SK-N-SH (cell line): ENCODE data around the gene CMBL. TPM values are rescaled to one million over a fixed set of nuclear protein-coding genes. Genes with fewer than 3 reads are reported as not detected.

Experiments
- CTCF ChIA-PET: fragments of 300-600, 350-600 bp; formaldehyde crosslinking; extraction: SDS; loops from one replicate; lab custom pipeline; 2021; lab: Yijun Ruan, JAX
- POLR2A ChIA-PET: fragments of 350-600 bp; sonication (Branson Sonifier 250); formaldehyde crosslinking; extraction: SDS; loops from one replicate; lab custom pipeline; 2020; ENCODE audit warnings: antibody characterized with exemption, inconsistent platforms; lab: Yijun Ruan, JAX
- DNase-seq: peaks from one replicate; pipeline ENCODE4 v3.0.0; 2012
- H2AFZ ChIP-seq: fragments of 200-600 bp; sonication (generic); 2 replicates; pipeline ENCODE4 v1.8.1; 2016; ENCODE audit warnings: antibody characterized with exemption, mild to moderate bottlenecking, low read depth
- H3F3A ChIP-seq: fragments of 200-600 bp; sonication (generic); replicated peaks from 2 replicates; pipeline ENCODE3; 2016; ENCODE audit warnings: antibody characterized with exemption, mild to moderate bottlenecking; ENCODE audit not compliant: insufficient read depth
- H3K27ac ChIP-seq, 2 experiments: fragments of 200-500 bp in 1 of 2; fragments of 200-600 bp in 1 of 2; sonication (Bioruptor generic) in 1 of 2; sonication (generic), shearing (Covaris generic) in 1 of 2; 2 replicates each; pipeline versions ENCODE4 v1.5.1 to v1.6.1; 2014 to 2016; ENCODE audit warnings: low read depth in 2 of 2, inconsistent platforms in 1 of 2, low read length in 1 of 2, mild to moderate bottlenecking in 1 of 2, mixed read lengths in 1 of 2
- H3K27me3 ChIP-seq: fragments of 200-600 bp; sonication (generic), shearing (Covaris generic); 2 replicates; pipeline ENCODE4 v1.6.1; 2016; ENCODE audit warnings: mixed run types; ENCODE audit not compliant: insufficient read depth
- H3K36me3 ChIP-seq, 2 experiments: fragments of 200-500 bp in 1 of 2; fragments of 200-600 bp in 1 of 2; sonication (Bioruptor generic) in 1 of 2; sonication (generic) in 1 of 2; replicated peaks in 1 of 2; 2 replicates each; pipeline versions ENCODE3 to v1.5.1; 2014 to 2016; ENCODE audit warnings: low read length in 1 of 2, mild to moderate bottlenecking in 1 of 2; ENCODE audit not compliant: insufficient read depth in 2 of 2, control insufficient read depth in 1 of 2
- H3K4me1 ChIP-seq, 2 experiments: fragments of 200-500 bp in 1 of 2; fragments of 200-600 bp in 1 of 2; sonication (Bioruptor generic) in 1 of 2; sonication (generic), shearing (Covaris generic) in 1 of 2; 2 replicates each; pipeline versions ENCODE4 v1.5.1 to v1.6.1; 2014 to 2016; ENCODE audit warnings: low read depth in 1 of 2, low read length in 1 of 2, mixed run types in 1 of 2; ENCODE audit not compliant: insufficient read depth in 2 of 2, control insufficient read depth in 1 of 2
- H3K4me2 ChIP-seq: fragments of 200-600 bp; sonication (generic), shearing (Covaris generic); 2 replicates; pipeline ENCODE4 v1.6.1; 2017; ENCODE audit warnings: mixed run types
- H3K4me3 ChIP-seq, 2 experiments: fragments of 200-500 bp in 1 of 2; fragments of 200-600 bp in 1 of 2; sonication (Bioruptor generic) in 1 of 2; sonication (generic), shearing (Covaris generic) in 1 of 2; 2 replicates each; pipeline versions ENCODE4 v1.5.1 to v1.8.1; 2014 to 2016; ENCODE audit warnings: low read depth in 2 of 2, inconsistent platforms in 1 of 2, low read length in 1 of 2, mild to moderate bottlenecking in 1 of 2, mixed read lengths in 1 of 2, moderate library complexity in 1 of 2
- H3K79me2 ChIP-seq: fragments of 200-600 bp; sonication (generic); 2 replicates; pipeline ENCODE4 v1.8.1; 2017; ENCODE audit warnings: mild to moderate bottlenecking; ENCODE audit not compliant: insufficient read depth
- H3K9ac ChIP-seq: fragments of 200-600 bp; sonication (generic); 2 replicates; pipeline ENCODE4 v1.6.1; 2017; ENCODE audit warnings: mixed run types
- H3K9me2 ChIP-seq: fragments of 200-600 bp; sonication (generic); 2 replicates; pipeline ENCODE4 v1.6.1; 2017; ENCODE audit warnings: mixed run types
- H3K9me3 ChIP-seq: fragments of 200-600 bp; sonication (generic); 2 replicates; pipeline ENCODE4 v1.6.1; 2017; ENCODE audit warnings: mixed run types, mild to moderate bottlenecking, moderate library complexity
- H4K20me1 ChIP-seq: fragments of 200-600 bp; sonication (generic); 2 replicates; pipeline ENCODE4 v1.6.1; 2017; ENCODE audit warnings: mild to moderate bottlenecking, mixed run types; ENCODE audit not compliant: insufficient read depth
- FOSL2 ChIP-seq: IDR thresholded peaks from 2 replicates; pipeline ENCODE4 v1.4.0; 2012; ENCODE audit warnings: low read depth, mild to moderate bottlenecking, moderate library complexity, borderline replicate concordance
- FOXJ3 ChIP-seq: sonication (generic); formaldehyde crosslinking; IDR thresholded peaks from 2 replicates; pipeline ENCODE4 v1.5.1; 2020; ENCODE audit warnings: mild to moderate bottlenecking, missing genetic modification reagents
- GABPA ChIP-seq: IDR thresholded peaks from 2 replicates; pipeline ENCODE4 v1.4.0; 2012; ENCODE audit warnings: low read depth, mild to moderate bottlenecking
- MEF2A ChIP-seq: IDR thresholded peaks from 2 replicates; pipeline ENCODE4 v1.4.0; 2012; ENCODE audit warnings: low read depth, borderline replicate concordance
- NFIC ChIP-seq: IDR thresholded peaks from 2 replicates; pipeline ENCODE4 v1.4.0; 2012; ENCODE audit warnings: borderline replicate concordance
- NRF1 ChIP-seq: IDR thresholded peaks from 2 replicates; pipeline ENCODE4 v1.6.1; 2012; ENCODE audit warnings: low read depth, mild to moderate bottlenecking, low read length
- RAD21 ChIP-seq: IDR thresholded peaks from 2 replicates; pipeline ENCODE4 v1.6.1; 2012; ENCODE audit warnings: mild to moderate bottlenecking, low read length
- RFX5 ChIP-seq: IDR thresholded peaks from 2 replicates; pipeline ENCODE4 v1.6.1; 2012; ENCODE audit warnings: mild to moderate bottlenecking, improper control_type of control experiment, low read length
- RXRA ChIP-seq: IDR thresholded peaks from 2 replicates; pipeline ENCODE4 v1.4.0; 2012; ENCODE audit warnings: low read depth, mild to moderate bottlenecking, borderline replicate concordance
- SIN3A ChIP-seq: IDR thresholded peaks from 2 replicates; pipeline ENCODE4 v1.6.1; 2012; ENCODE audit warnings: low read depth, mild to moderate bottlenecking, low read length, moderate library complexity, borderline replicate concordance
- SMC3 ChIP-seq: IDR thresholded peaks from 2 replicates; pipeline ENCODE4 v1.6.1; 2012; ENCODE audit warnings: low read depth, low read length, improper control_type of control experiment
- TEAD4 ChIP-seq: IDR thresholded peaks from 2 replicates; pipeline ENCODE4 v1.4.0; 2012; ENCODE audit warnings: mild to moderate bottlenecking, borderline replicate concordance; ENCODE audit not compliant: insufficient read depth
- WGBS: methylation state at CpG from one replicate; pipeline ENCODE4 v1.1.6; 2017; ENCODE audit warnings: low lambda C conversion rate; 5-methylcytosine and 5-hydroxymethylcytosine counted together
- polyA plus RNA-seq, 3 experiments: library from polyadenylated mRNA; depleted of rRNA; stranded (reverse); fragments of >200 nt; gene quantifications; 2 replicates each; pipeline ENCODE4 v1.2.3, GENCODE V29; 2012
- TF ChIP-seq, protein P1 (sequence below): fragments of 200-600 bp; sonication (generic); IDR thresholded peaks from 2 replicates; pipeline ENCODE4 v1.6.1; 2017; ENCODE audit warnings: antibody characterized with exemption, mild to moderate bottlenecking, moderate library complexity
- TF ChIP-seq, protein P2 (sequence below): IDR thresholded peaks from 2 replicates; pipeline ENCODE4 v1.4.0; 2012; ENCODE audit warnings: low read depth
- TF ChIP-seq, protein P3 (sequence below): IDR thresholded peaks from 2 replicates; pipeline ENCODE4 v1.6.1; 2012; ENCODE audit warnings: mild to moderate bottlenecking, low read depth, low read length, moderate library complexity

Gene CMBL
- polyA plus RNA-seq, 1 of the 3 experiments (the other 2 are of a cell fraction): 61.0 TPM

DNA sequence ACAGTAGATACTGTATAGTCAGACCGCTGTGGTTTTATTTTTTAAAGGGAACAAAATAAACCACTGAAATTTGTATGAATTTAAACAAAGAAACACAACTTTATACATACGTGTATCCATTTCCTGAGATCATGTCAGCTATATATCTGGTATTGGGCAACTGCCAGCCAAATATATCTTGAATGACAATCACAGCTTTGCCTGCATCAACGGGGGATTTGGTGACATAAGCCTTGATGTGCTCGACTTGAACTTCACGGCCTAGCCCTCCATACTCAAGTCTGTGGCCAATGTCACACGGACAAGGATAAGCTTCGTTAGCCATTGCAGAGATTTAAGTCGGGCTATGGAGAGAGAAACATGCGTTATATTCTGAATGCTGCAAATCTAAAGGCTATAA lies 17.3 kb downstream of the CMBL start:
- TF ChIP-seq RXRA (no peak), RFX5 (no peak), NRF1 (no peak), TEAD4 (no peak), FOXJ3 (CRISPR knock-in tag) (no peak), GABPA (no peak), MEF2A (no peak), SMC3 (no peak), RAD21 (no peak), SIN3A (no peak), FOSL2 (no peak), NFIC (no peak)
- TF ChIP-seq, protein P1, sequence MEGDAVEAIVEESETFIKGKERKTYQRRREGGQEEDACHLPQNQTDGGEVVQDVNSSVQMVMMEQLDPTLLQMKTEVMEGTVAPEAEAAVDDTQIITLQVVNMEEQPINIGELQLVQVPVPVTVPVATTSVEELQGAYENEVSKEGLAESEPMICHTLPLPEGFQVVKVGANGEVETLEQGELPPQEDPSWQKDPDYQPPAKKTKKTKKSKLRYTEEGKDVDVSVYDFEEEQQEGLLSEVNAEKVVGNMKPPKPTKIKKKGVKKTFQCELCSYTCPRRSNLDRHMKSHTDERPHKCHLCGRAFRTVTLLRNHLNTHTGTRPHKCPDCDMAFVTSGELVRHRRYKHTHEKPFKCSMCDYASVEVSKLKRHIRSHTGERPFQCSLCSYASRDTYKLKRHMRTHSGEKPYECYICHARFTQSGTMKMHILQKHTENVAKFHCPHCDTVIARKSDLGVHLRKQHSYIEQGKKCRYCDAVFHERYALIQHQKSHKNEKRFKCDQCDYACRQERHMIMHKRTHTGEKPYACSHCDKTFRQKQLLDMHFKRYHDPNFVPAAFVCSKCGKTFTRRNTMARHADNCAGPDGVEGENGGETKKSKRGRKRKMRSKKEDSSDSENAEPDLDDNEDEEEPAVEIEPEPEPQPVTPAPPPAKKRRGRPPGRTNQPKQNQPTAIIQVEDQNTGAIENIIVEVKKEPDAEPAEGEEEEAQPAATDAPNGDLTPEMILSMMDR: no peak
- TF ChIP-seq, protein P2, sequence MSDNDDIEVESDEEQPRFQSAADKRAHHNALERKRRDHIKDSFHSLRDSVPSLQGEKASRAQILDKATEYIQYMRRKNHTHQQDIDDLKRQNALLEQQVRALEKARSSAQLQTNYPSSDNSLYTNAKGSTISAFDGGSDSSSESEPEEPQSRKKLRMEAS: no peak
- TF ChIP-seq, protein P3, sequence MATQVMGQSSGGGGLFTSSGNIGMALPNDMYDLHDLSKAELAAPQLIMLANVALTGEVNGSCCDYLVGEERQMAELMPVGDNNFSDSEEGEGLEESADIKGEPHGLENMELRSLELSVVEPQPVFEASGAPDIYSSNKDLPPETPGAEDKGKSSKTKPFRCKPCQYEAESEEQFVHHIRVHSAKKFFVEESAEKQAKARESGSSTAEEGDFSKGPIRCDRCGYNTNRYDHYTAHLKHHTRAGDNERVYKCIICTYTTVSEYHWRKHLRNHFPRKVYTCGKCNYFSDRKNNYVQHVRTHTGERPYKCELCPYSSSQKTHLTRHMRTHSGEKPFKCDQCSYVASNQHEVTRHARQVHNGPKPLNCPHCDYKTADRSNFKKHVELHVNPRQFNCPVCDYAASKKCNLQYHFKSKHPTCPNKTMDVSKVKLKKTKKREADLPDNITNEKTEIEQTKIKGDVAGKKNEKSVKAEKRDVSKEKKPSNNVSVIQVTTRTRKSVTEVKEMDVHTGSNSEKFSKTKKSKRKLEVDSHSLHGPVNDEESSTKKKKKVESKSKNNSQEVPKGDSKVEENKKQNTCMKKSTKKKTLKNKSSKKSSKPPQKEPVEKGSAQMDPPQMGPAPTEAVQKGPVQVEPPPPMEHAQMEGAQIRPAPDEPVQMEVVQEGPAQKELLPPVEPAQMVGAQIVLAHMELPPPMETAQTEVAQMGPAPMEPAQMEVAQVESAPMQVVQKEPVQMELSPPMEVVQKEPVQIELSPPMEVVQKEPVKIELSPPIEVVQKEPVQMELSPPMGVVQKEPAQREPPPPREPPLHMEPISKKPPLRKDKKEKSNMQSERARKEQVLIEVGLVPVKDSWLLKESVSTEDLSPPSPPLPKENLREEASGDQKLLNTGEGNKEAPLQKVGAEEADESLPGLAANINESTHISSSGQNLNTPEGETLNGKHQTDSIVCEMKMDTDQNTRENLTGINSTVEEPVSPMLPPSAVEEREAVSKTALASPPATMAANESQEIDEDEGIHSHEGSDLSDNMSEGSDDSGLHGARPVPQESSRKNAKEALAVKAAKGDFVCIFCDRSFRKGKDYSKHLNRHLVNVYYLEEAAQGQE: no peak
- H4K20me1 ChIP-seq: no peaks in the 10 kb centered on the region
- H3K79me2 ChIP-seq: no peaks in the 10 kb centered on the region
- no peak overlapping the region for H3K4me3 ChIP-seq
- H3F3A ChIP-seq: no peaks in the 10 kb centered on the region
- no peaks in the 10 kb centered on the region for H3K27me3 ChIP-seq
- H3K4me2 ChIP-seq: no peak overlapping the region
- no peak overlapping the region for H2AFZ ChIP-seq
- 89% methylated on average over 9 of the region's 9 CpGs for WGBS
- POLR2A ChIA-PET: interaction anchor here (1.4 kb wide), 1 partner anchor 63 kb away, joined by 3 read pairs; the partner anchor contains the start of gene MARCHF6
- H3K9me2 ChIP-seq: no peaks in the 10 kb centered on the region
- H3K36me3 ChIP-seq: peaks cover 4 to 7% of the 10 kb centered on the region in 2 experiments
- H3K9me3 ChIP-seq: no peaks in the 10 kb centered on the region
- CTCF ChIA-PET: no interaction called here
- no peak for DNase-seq
- H3K27ac ChIP-seq: no peak overlapping the region
- H3K4me1 ChIP-seq: peaks cover 0 to 10% of the 10 kb centered on the region in 2 experiments; a peak in 1 of 4 replicates
- no peak overlapping the region for H3K9ac ChIP-seq
